WERI-Rb-1 (cell line): Measurements from ENCODE around the gene MAP3K21.

Experiments used
- DNase-seq: peaks from one replicate; pipeline ENCODE4 v3.0.0-alpha.2; 2020
- H3K27ac ChIP-seq: fragments of 250-450 bp; sonication (Bioruptor Pico); 2 replicates; pipeline ENCODE4 v1.5.1; 2020; ENCODE audit warnings: mild to moderate bottlenecking, moderate library complexity
- H3K27me3 ChIP-seq: fragments of 250-450 bp; sonication (Bioruptor Pico); 2 replicates; pipeline ENCODE4 v1.5.1; 2021; ENCODE audit warnings: mild to moderate bottlenecking, low read depth, moderate library complexity; ENCODE audit not compliant: insufficient read depth, severe bottlenecking
- H3K36me3 ChIP-seq: fragments of 250-450 bp; sonication (Bioruptor Pico); 2 replicates; pipeline ENCODE4 v1.5.1; 2020; ENCODE audit warnings: mild to moderate bottlenecking, moderate library complexity
- H3K4me3 ChIP-seq: 2 replicates; pipeline ENCODE4 v1.5.1; 2011; ENCODE audit warnings: low read depth, mild to moderate bottlenecking, control low read depth, low read length
- H3K9me3 ChIP-seq: fragments of 250-450 bp; sonication (Bioruptor Pico); 2 replicates; pipeline ENCODE4 v1.5.1; 2021; ENCODE audit warnings: mild to moderate bottlenecking, moderate library complexity; ENCODE audit not compliant: severe bottlenecking
- CTCF ChIP-seq: IDR thresholded peaks from 2 replicates; pipeline ENCODE4 v1.5.1; 2011; ENCODE audit warnings: low read depth, mild to moderate bottlenecking, control low read depth, inconsistent platforms, low read length

The MAP3K21 gene

GRCh38 chr1:233387585-233387984 is 60.1 kb downstream of the MAP3K21 start:
- TF ChIP-seq CTCF = no peak
- no peaks in the 10 kb centered on the region for H3K27me3 ChIP-seq
- DNase-seq = no peak
- H3K36me3 ChIP-seq = peaks cover 6% of the 10 kb centered on the region
- H3K27ac ChIP-seq = no peak overlapping the region
- no peak overlapping the region for H3K4me3 ChIP-seq
- no peaks in the 10 kb centered on the region for H3K9me3 ChIP-seq

GRCh38 chr1:233389169-233389568 is 61.6 kb downstream of the MAP3K21 start:
- no peak for DNase-seq
- H3K4me3 ChIP-seq = no peak overlapping the region
- no peak for TF ChIP-seq CTCF
- no peaks in the 10 kb centered on the region for H3K27me3 ChIP-seq
- H3K36me3 ChIP-seq = no peaks in the 10 kb centered on the region
- H3K9me3 ChIP-seq = no peaks in the 10 kb centered on the region
- no peak overlapping the region for H3K27ac ChIP-seq

GRCh38 chr1:233389893-233390292 is 62.4 kb downstream of the MAP3K21 start:
- DNase-seq = peak; percentile 20
- Histone ChIP-seq H3K27ac (no peak overlapping the region), H3K4me3 (no peak overlapping the region), H3K9me3 (no peaks in the 10 kb centered on the region), H3K27me3 (no peaks in the 10 kb centered on the region), H3K36me3 (no peaks in the 10 kb centered on the region)
- no peak for TF ChIP-seq CTCF

GRCh38 chr1:233390842-233391737 is 63.6 kb downstream of the MAP3K21 start:
- H3K9me3 ChIP-seq = peaks cover 4% of the 10 kb centered on the region
- no peak for TF ChIP-seq CTCF
- H3K27ac ChIP-seq = no peak overlapping the region
- DNase-seq = no peak
- no peaks in the 10 kb centered on the region for H3K36me3 ChIP-seq
- no peaks in the 10 kb centered on the region for H3K27me3 ChIP-seq
- no peak overlapping the region for H3K4me3 ChIP-seq

- no peak overlapping the region for H3K27ac ChIP-seq
- no peak for DNase-seq
- peaks cover 14% of the 10 kb centered on the region for H3K27me3 ChIP-seq
- peaks cover 4% of the 10 kb centered on the region for H3K9me3 ChIP-seq
- TF ChIP-seq CTCF = no peak
- H3K4me3 ChIP-seq = no peak overlapping the region
- no peaks in the 10 kb centered on the region for H3K36me3 ChIP-seq
These were observed 65.7 kb downstream of the MAP3K21 start for GRCh38 chr1:233393084-233393840.
